Spleen (tissue), 11 donors: Measurements from ENCODE around the gene PLXNC1. TPM values are rescaled to one million over a fixed set of nuclear protein-coding genes. Genes with fewer than 3 reads are reported as not detected.

Source experiments
- DNase-seq: peaks from one replicate; pipeline ENCODE4 v3.0.0-alpha.2; 2020
- H3K27ac ChIP-seq, 8 donors: fragments of 200-600 bp; sonication (generic) in 7 of 8; 1 replicate in 4 of 8; 2 replicates in 4 of 8; pipeline versions ENCODE4 v1.5.0 to v1.8.0; 2016 to 2021; ENCODE audit warnings: inconsistent platforms in 4 of 8, mild to moderate bottlenecking in 4 of 8, moderate library complexity in 1 of 8
- H3K27me3 ChIP-seq, 7 donors: fragments of 200-600 bp; sonication (generic) in 6 of 7; replicated peaks in 1 of 7; 1 replicate in 4 of 7; 2 replicates in 3 of 7; pipeline versions ENCODE4 v1.5.0 to v1.8.0; 2016 to 2021; ENCODE audit warnings: inconsistent platforms in 3 of 7, mild to moderate bottlenecking in 1 of 7
- H3K36me3 ChIP-seq, 6 donors: fragments of 200-600 bp; sonication (generic) in 5 of 6; 1 replicate in 4 of 6; 2 replicates in 2 of 6; pipeline versions ENCODE4 v1.5.0 to v1.8.0; 2016 to 2021; ENCODE audit warnings: inconsistent platforms in 2 of 6
- H3K4me1 ChIP-seq, 6 donors: fragments of 200-600 bp; sonication (generic) in 5 of 6; 1 replicate in 3 of 6; 2 replicates in 3 of 6; pipeline versions ENCODE4 v1.5.0 to v1.8.0; 2016 to 2021; ENCODE audit warnings: inconsistent platforms in 3 of 6
- H3K4me3 ChIP-seq, 8 donors: fragments of 200-600 bp; sonication (generic) in 7 of 8; 1 replicate in 4 of 8; 2 replicates in 4 of 8; pipeline versions ENCODE4 v1.5.0 to v1.8.0; 2016 to 2021; ENCODE audit warnings: inconsistent platforms in 4 of 8, mild to moderate bottlenecking in 4 of 8, moderate library complexity in 2 of 8
- H3K9me3 ChIP-seq, 8 donors: fragments of 200-600 bp; sonication (generic) in 7 of 8; 1 replicate in 4 of 8; 2 replicates in 4 of 8; pipeline versions ENCODE4 v1.5.0 to v1.8.0; 2016 to 2021; ENCODE audit warnings: inconsistent platforms in 4 of 8
- POLR2A ChIP-seq, 3 donors: fragments of 450-650 bp; IDR thresholded peaks; one replicate each; pipeline ENCODE4 v1.5.1; 2017; ENCODE audit warnings: antibody characterized with exemption in 3 of 3, mild to moderate bottlenecking in 1 of 3
- POLR2AphosphoS5 ChIP-seq, 3 donors: sonication (generic); formaldehyde crosslinking; IDR thresholded peaks; one replicate each; pipeline ENCODE4 v1.5.1; 2017; ENCODE audit warnings: antibody characterized with exemption in 3 of 3
- WGBS, 5 donors: extraction: QIAGEN DNeasy Blood & Tissue Kit in 3 of 5; methylation state at CpG; one replicate each; pipeline versions ENCODE4 v1.1.5 to v1.1.7; 2013 to 2018; 5-methylcytosine and 5-hydroxymethylcytosine counted together
- intact Hi-C: fragments of 100-400 bp; cut with DNase I; formaldehyde crosslinking; loops from one replicate; pipeline ENCODE4 v1.15.0; 2023; ENCODE audit warnings: low total_unique reads
- polyA plus RNA-seq, 3 donors: library from polyadenylated mRNA; stranded (reverse); fragments of 200-250 nt; gene quantifications; one replicate each; pipeline ENCODE4 v1.2.1, GENCODE V29; 2013
- total RNA-seq, 7 donors: library from RNA; depleted of rRNA in 3 of 7; stranded (reverse); fragments of >200 nt in 3 of 7; fragmentation: NEBNext Ultra II Directional in 4 of 7; extraction: Animal tissue kit (Norgen Biotek cat#: 25700) in 4 of 7; gene quantifications; one replicate each; pipeline versions ENCODE4 v1.1.0 to v1.2.1, GENCODE V29; 2016 to 2021
- TF ChIP-seq, protein P1 (sequence below), 11 experiments: fragments of 200-600 bp in 7 of 11; fragments of 450-650 bp in 4 of 11; sonication (generic) in 4 of 11; IDR thresholded peaks in 8 of 11; conservative IDR thresholded peaks in 3 of 11; 1 replicate in 7 of 11; 2 replicates in 4 of 11; pipeline versions ENCODE4 v1.4.0 to v1.8.0; 2016 to 2021; ENCODE audit warnings: antibody characterized with exemption in 11 of 11, inconsistent platforms in 4 of 11, mild to moderate bottlenecking in 1 of 11
- donor health status: healthy with polysubstance abuse.
- donor health status: DM: no; HTN: no; CAD: no; lungs with moderate emphysema.
- donor health status: DM: no; HTN: no; CAD: no.
- donor health status: Bipolar disorder and iron deficiency.
- donor health status: healthy.
- donor health status: DM: no; HTN: no; CAD: no.
- donor health status: DM: yes; HTN: yes; CAD: no.

PLXNC1 gene
- total and polyA plus RNA-seq, 10 donors: 6.8 to 138 (median 69.7) TPM

DNA sequence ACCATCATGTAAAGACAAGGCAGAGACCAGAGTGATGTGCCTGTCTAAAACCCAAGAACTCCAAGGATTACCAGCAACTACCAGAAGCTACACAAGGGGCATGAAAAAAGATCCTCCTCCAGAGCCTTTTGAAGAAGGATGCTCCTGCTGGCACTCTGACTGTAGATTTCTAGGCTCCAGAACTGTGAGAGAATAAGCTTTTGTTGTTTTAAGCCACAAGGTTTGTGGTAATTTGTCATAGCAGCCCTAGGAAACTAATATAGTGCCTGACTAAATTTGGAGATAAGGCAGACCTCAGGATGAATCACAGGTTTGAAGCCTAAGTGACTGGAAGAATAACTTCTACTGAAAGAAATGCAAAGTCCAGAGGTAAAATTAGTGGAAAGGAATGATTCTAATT is 178.3 kb downstream of the PLXNC1 start:
- Histone ChIP-seq H3K9me3 (peaks cover 0 to under 1% (median 0%) of the 10 kb centered on the region in 8 donors), H3K4me3 (no peak overlapping the region), H3K27ac (no peak overlapping the region), H3K4me1 (no peaks in the 10 kb centered on the region), H3K27me3 (no peaks in the 10 kb centered on the region), H3K36me3 (peaks cover 0 to 77% (median 14%) of the 10 kb centered on the region in 6 donors)
- DNase-seq: no peak
- intact Hi-C loops: no loop called here
- TF ChIP-seq POLR2AphosphoS5 (IDR thresholded peaks at IDR 0.05) (no peak), POLR2A (IDR thresholded peaks at IDR 0.05) (no peak)
- TF ChIP-seq, protein P1, sequence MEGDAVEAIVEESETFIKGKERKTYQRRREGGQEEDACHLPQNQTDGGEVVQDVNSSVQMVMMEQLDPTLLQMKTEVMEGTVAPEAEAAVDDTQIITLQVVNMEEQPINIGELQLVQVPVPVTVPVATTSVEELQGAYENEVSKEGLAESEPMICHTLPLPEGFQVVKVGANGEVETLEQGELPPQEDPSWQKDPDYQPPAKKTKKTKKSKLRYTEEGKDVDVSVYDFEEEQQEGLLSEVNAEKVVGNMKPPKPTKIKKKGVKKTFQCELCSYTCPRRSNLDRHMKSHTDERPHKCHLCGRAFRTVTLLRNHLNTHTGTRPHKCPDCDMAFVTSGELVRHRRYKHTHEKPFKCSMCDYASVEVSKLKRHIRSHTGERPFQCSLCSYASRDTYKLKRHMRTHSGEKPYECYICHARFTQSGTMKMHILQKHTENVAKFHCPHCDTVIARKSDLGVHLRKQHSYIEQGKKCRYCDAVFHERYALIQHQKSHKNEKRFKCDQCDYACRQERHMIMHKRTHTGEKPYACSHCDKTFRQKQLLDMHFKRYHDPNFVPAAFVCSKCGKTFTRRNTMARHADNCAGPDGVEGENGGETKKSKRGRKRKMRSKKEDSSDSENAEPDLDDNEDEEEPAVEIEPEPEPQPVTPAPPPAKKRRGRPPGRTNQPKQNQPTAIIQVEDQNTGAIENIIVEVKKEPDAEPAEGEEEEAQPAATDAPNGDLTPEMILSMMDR (IDR thresholded peaks at IDR 0.05 in 8 of 11, conservative IDR thresholded peaks at IDR 0.05 in 3 of 11): no peak

DNA sequence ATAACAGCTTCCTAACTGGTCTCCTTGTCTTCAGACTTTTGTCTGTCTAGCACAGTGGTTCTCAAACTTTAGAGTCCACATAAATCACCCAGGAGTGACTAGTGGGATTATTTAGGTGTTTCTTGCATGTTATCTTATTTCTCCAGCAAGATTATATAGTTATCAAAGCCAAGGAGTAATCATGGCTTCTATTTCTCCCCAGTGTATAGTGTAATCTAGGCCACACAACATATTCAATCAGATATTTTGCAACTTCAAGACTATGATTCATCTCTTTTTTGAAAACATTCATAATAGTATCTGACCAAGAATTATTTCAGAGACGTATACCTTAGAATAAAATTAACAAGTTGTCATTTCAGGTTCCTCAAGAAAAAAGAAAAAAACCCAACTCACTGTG is 179.4 kb downstream of the PLXNC1 start:
- no peaks in the 10 kb centered on the region for H3K4me1 ChIP-seq
- H3K4me3 ChIP-seq: no peak overlapping the region
- peaks cover 0 to 66% (median 8%) of the 10 kb centered on the region in 6 donors for H3K36me3 ChIP-seq
- DNase-seq: no peak
- no peaks in the 10 kb centered on the region for H3K27me3 ChIP-seq
- intact Hi-C loops: no loop called here
- TF ChIP-seq POLR2AphosphoS5 (IDR thresholded peaks at IDR 0.05): no peak
- no peak for TF ChIP-seq POLR2A (IDR thresholded peaks at IDR 0.05)
- TF ChIP-seq, protein P1 (IDR thresholded peaks at IDR 0.05 in 8 of 11, conservative IDR thresholded peaks at IDR 0.05 in 3 of 11): no peak
- 77 to 90% (median 85%) methylated on average over 1 of the region's 1 CpG for WGBS, 5 donors
- no peaks in the 10 kb centered on the region for H3K9me3 ChIP-seq
- H3K27ac ChIP-seq: no peak overlapping the region

DNA sequence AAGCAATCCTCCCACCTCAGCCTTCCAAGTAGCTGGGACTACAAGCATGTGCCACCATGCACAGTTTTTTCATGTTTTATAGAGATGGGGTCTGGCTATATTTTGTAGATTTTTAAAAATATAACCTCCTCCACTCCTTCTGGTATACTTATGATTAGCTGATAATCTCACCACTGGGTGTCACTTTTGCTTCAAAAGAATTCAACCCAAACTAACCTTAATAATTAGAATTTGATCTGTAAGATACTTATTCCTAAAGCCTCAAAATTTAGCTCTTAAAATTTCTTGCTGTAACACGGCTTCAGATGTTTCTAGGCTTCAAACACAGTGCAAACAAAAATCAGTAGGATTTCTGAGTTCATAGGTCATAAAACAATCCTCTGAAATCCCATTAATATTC is 181.0 kb downstream of the PLXNC1 start:
- WGBS, 5 donors: 89 to 100% (median 93%) methylated on average over 1 of the region's 1 CpG
- Histone ChIP-seq H3K9me3 (no peaks in the 10 kb centered on the region), H3K4me3 (no peak overlapping the region), H3K27ac (no peak overlapping the region), H3K4me1 (no peaks in the 10 kb centered on the region), H3K36me3 (peaks cover 0 to 56% (median 0%) of the 10 kb centered on the region in 6 donors), H3K27me3 (no peaks in the 10 kb centered on the region)
- intact Hi-C loops: no loop called here
- no peak for DNase-seq
- TF ChIP-seq POLR2A (IDR thresholded peaks at IDR 0.05) (no peak), POLR2AphosphoS5 (IDR thresholded peaks at IDR 0.05) (no peak)
- TF ChIP-seq, protein P1 (IDR thresholded peaks at IDR 0.05 in 8 of 11, conservative IDR thresholded peaks at IDR 0.05 in 3 of 11): no peak

DNA sequence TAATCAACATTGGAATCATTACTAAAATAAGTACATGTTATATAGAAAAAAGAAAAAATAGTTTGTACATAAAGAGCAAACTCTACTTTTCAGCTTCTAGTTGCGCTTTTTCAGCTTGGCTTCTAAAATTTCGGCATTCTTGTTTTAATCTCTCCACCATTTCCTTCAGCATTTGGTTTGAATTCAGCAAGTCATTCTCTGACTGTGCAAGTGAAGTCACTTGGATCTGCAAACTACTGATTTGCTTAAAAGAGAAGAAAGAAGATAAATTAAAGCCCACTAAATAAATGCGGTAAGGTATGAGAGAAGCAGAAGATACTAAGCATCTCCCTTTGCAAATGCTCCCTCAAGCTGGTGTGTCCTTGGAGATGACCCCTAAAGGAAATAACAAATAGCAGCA is 185.0 kb downstream of the PLXNC1 start:
- no peaks in the 10 kb centered on the region for H3K9me3 ChIP-seq
- intact Hi-C loops: no loop called here
- H3K4me1 ChIP-seq: no peaks in the 10 kb centered on the region
- H3K27ac ChIP-seq: no peak overlapping the region
- DNase-seq: no peak
- H3K27me3 ChIP-seq: no peaks in the 10 kb centered on the region
- TF ChIP-seq, protein P1 (IDR thresholded peaks at IDR 0.05 in 8 of 11, conservative IDR thresholded peaks at IDR 0.05 in 3 of 11): no peak
- 78 to 90% (median 86%) methylated on average over 3 of the region's 3 CpGs for WGBS, 5 donors
- H3K36me3 ChIP-seq: peaks cover 0 to 20% (median 0%) of the 10 kb centered on the region in 6 donors
- H3K4me3 ChIP-seq: no peak overlapping the region
